ENCODE measurements around the gene GLT8D2. TPM values are rescaled to one million over a fixed set of nuclear protein-coding genes. Genes with fewer than 3 reads are reported as not detected.
"Not testable (repeated sequence)": the region's sequence is repeated elsewhere in the genome, so short reads cannot be mapped to it uniquely, and the experiment has no call there.

GLT8D2 gene
- total RNA-seq, 1 donor from 2014 or later, result 1.8 TPM

- DNase-seq (ENCODE audit: low read depth), result no peak
- Histone ChIP-seq H3K36me3 (ENCODE audit: control insufficient read depth, insufficient read depth, low read length) (no peaks in the 10 kb centered on the region), H3K4me3 (ENCODE audit: low read depth, low read length) (no peak overlapping the region), H3K27me3 (ENCODE audit: control insufficient read depth, insufficient read depth, low read length) (no peaks in the 10 kb centered on the region)
- TF ChIP-seq CTCF (IDR thresholded peaks at IDR 0.05; ENCODE audit: insufficient read depth, low read length, poor library complexity, severe bottlenecking), result no peak
Observed at GRCh38 chr12:104042580-104042979, 7.4 kb downstream of the GLT8D2 start.

- DNase-seq (ENCODE audit: low read depth); H3K36me3 ChIP-seq (ENCODE audit: control insufficient read depth, insufficient read depth, low read length); H3K4me3 ChIP-seq (ENCODE audit: low read depth, low read length); H3K27me3 ChIP-seq (ENCODE audit: control insufficient read depth, insufficient read depth, low read length): not testable (repeated sequence)
Observed at GRCh38 chr12:104039769-104040168, 10.2 kb downstream of the GLT8D2 start.

- not testable (repeated sequence) for H3K27me3 ChIP-seq (ENCODE audit: control insufficient read depth, insufficient read depth, low read length); DNase-seq (ENCODE audit: low read depth); H3K36me3 ChIP-seq (ENCODE audit: control insufficient read depth, insufficient read depth, low read length); H3K4me3 ChIP-seq (ENCODE audit: low read depth, low read length)
Observed at GRCh38 chr12:104036143-104036542, 13.8 kb downstream of the GLT8D2 start.

GRCh38 chr12:104030596-104030995 is 19.4 kb downstream of the GLT8D2 start:
- H3K36me3 ChIP-seq (ENCODE audit: control insufficient read depth, insufficient read depth, low read length); DNase-seq (ENCODE audit: low read depth); H3K27me3 ChIP-seq (ENCODE audit: control insufficient read depth, insufficient read depth, low read length); H3K4me3 ChIP-seq (ENCODE audit: low read depth, low read length): not testable (repeated sequence)

- no peak overlapping the region for H3K4me3 ChIP-seq (ENCODE audit: low read depth, low read length)
Observed at GRCh38 chr12:104026841-104027599, 23.0 kb downstream of the GLT8D2 start.

GRCh38 chr12:104025771-104026170 is 24.2 kb downstream of the GLT8D2 start:
- no peaks in the 10 kb centered on the region for H3K36me3 ChIP-seq (ENCODE audit: control insufficient read depth, insufficient read depth, low read length)
- no peaks in the 10 kb centered on the region for H3K27me3 ChIP-seq (ENCODE audit: control insufficient read depth, insufficient read depth, low read length)
- no peak for DNase-seq (ENCODE audit: low read depth)
- TF ChIP-seq CTCF (IDR thresholded peaks at IDR 0.05; ENCODE audit: insufficient read depth, low read length, poor library complexity, severe bottlenecking), result no peak
- no peak overlapping the region for H3K4me3 ChIP-seq (ENCODE audit: low read depth, low read length)

More at GRCh38 chr12:104026841-104027599, 23.0 kb downstream of the GLT8D2 start:
- TF ChIP-seq CTCF (IDR thresholded peaks at IDR 0.05; ENCODE audit: insufficient read depth, low read length, poor library complexity, severe bottlenecking), result no peak
- no peak for DNase-seq (ENCODE audit: low read depth)
- Histone ChIP-seq H3K36me3 (ENCODE audit: control insufficient read depth, insufficient read depth, low read length) (no peaks in the 10 kb centered on the region), H3K27me3 (ENCODE audit: control insufficient read depth, insufficient read depth, low read length) (no peaks in the 10 kb centered on the region)

GRCh38 chr12:104024348-104024747 is 25.6 kb downstream of the GLT8D2 start:
- Histone ChIP-seq H3K4me3 (ENCODE audit: low read depth, low read length) (no peak overlapping the region), H3K36me3 (ENCODE audit: control insufficient read depth, insufficient read depth, low read length) (no peaks in the 10 kb centered on the region), H3K27me3 (ENCODE audit: control insufficient read depth, insufficient read depth, low read length) (no peaks in the 10 kb centered on the region)
- TF ChIP-seq CTCF (IDR thresholded peaks at IDR 0.05; ENCODE audit: insufficient read depth, low read length, poor library complexity, severe bottlenecking), result no peak
- no peak for DNase-seq (ENCODE audit: low read depth)

Measured in kidney epithelial cell (primary cell).